ENCODE measurements around the gene CPNE6. TPM values are rescaled to one million over a fixed set of nuclear protein-coding genes. Genes with fewer than 3 reads are reported as not detected.

Gene CPNE6
- total and polyA plus RNA-seq, 2 of the 8 experiments (the other 6 are each of a cell fraction or from before 2014, with no cell fraction given), result 0.05 TPM; not detected in 1

GRCh38 chr14:24064091-24064795 lies 7.1 kb upstream of the CPNE6 start:
- Histone ChIP-seq H3K9me3 (ENCODE audit: insufficient read depth in 2 of 2, low read depth in 1 of 2, low read length in 1 of 2) (no peaks in the 10 kb centered on the region), H4K20me1 (replicated peaks in 1 of 2; ENCODE audit: control insufficient read depth in 1 of 2, insufficient read depth in 2 of 2, low read length in 2 of 2) (no peaks in the 10 kb centered on the region), H3K4me1 (replicated peaks in 1 of 4; ENCODE audit: control insufficient read depth in 3 of 4, insufficient read depth in 4 of 4, low read length in 3 of 4) (no peaks in the 10 kb centered on the region), H4K8ac (ENCODE audit: extremely low read depth, insufficient read depth, low read length) (no peak overlapping the region; the same call in 1 of the 2 replicates), H4K91ac (replicated peaks; ENCODE audit: insufficient read length, low read length) (no peak overlapping the region), H3K18ac (ENCODE audit: extremely low read depth, low read length) (no peak overlapping the region), H2BK20ac (ENCODE audit: low read length) (no peak overlapping the region), H3K9ac (replicated peaks in 1 of 4; ENCODE audit: extremely low read depth in 1 of 4, low read depth in 3 of 4, low read length in 3 of 4) (no peak overlapping the region), H3K56ac (replicated peaks; ENCODE audit: insufficient read length, low read depth, low read length) (no peak overlapping the region), H3K23me2 (ENCODE audit: low read depth, low read length) (no peaks in the 10 kb centered on the region), H2BK15ac (ENCODE audit: low read length) (no peak overlapping the region), H3K79me2 (ENCODE audit: control insufficient read depth in 1 of 2, insufficient read depth in 2 of 2, low read length in 2 of 2) (no peaks in the 10 kb centered on the region), H3K23ac (ENCODE audit: insufficient read length) (no peak overlapping the region), H2AFZ (ENCODE audit: low read length) (no peak overlapping the region), H2BK5ac (ENCODE audit: low read depth, low read length) (no peak overlapping the region), H2BK12ac (ENCODE audit: low read depth, low read length) (no peak overlapping the region), H3K27me3 (replicated peaks in 1 of 4; ENCODE audit: control insufficient read depth in 3 of 4, extremely low read depth in 1 of 4, insufficient read depth in 3 of 4, low read length in 3 of 4) (no peaks in the 10 kb centered on the region; a peak in 1 of 7 replicates), H3K4me2 (ENCODE audit: insufficient read depth in 1 of 2, low read depth in 2 of 2, low read length in 2 of 2) (no peak overlapping the region), H2AK5ac (ENCODE audit: low read depth, low read length) (no peak overlapping the region), H3K79me1 (ENCODE audit: low read depth, low read length) (no peaks in the 10 kb centered on the region), H2BK120ac (replicated peaks; ENCODE audit: low read depth, low read length) (no peak overlapping the region), H4K5ac (ENCODE audit: insufficient read length, low read depth, low read length) (no peak overlapping the region), H3K36me3 (ENCODE audit: control insufficient read depth in 2 of 4, insufficient read depth in 4 of 4, low read length in 3 of 4) (no peaks in the 10 kb centered on the region), H3K14ac (ENCODE audit: insufficient read length) (no peak overlapping the region), H3K27ac (ENCODE audit: low read depth, low read length) (no peak overlapping the region), H3K4ac (replicated peaks; ENCODE audit: insufficient read length, low read depth, low read length) (no peak overlapping the region), H3K4me3 (ENCODE audit: extremely low read depth in 1 of 4, insufficient read depth in 2 of 4, low read depth in 3 of 4, low read length in 4 of 4) (no peak overlapping the region)
- no peak for FAIRE-seq
- POLR2A ChIA-PET (ENCODE audit: partially characterized antibody), result interaction anchor here (1.1 to 27.2 kb wide), 4 partner anchors 10 to 35 kb away, joined by 3 to 626 read pairs (median 20); partner anchors contain the start of genes CARMIL3 and PCK2
- CTCF ChIA-PET (ENCODE audit: partially characterized antibody), result interaction anchor here (0.7 to 23.8 kb wide), 8 partner anchors 8 to 243 kb away, joined by 3 to 316 read pairs (median 6); partner anchors contain the start of genes CARMIL3, CIDEB and PCK2
- no peak for DNase-seq (ENCODE audit: low read depth in 1 of 2, low spot score in 2 of 2)
- 89% methylated on average over 3 of the region's 7 CpGs; no CpG with 5 or more reads in 1 of the 2 experiments for WGBS, 2 experiments (ENCODE audit: extremely low coverage in 1 of 2, insufficient coverage in 1 of 2, insufficient read length in 1 of 2, insufficient replicate concordance in 2 of 2, low coverage in 1 of 2, low lambda C conversion rate in 2 of 2, missing lambda C conversion rate in 1 of 2)
- TF ChIP-seq ASH2L (IDR thresholded peaks at IDR 0.05; ENCODE audit: low read length) (no peak), TCF12 (IDR thresholded peaks at IDR 0.05; ENCODE audit: low read depth, low read length) (no peak), ATF2 (IDR thresholded peaks at IDR 0.05; ENCODE audit: low read length) (no peak), POLR2AphosphoS5 (IDR thresholded peaks at IDR 0.05; ENCODE audit: low read depth, low read length) (no peak), BACH1 (IDR thresholded peaks at IDR 0.05; ENCODE audit: low read length) (no peak), ATF3 (IDR thresholded peaks at IDR 0.05; ENCODE audit: insufficient read depth, low read depth, low read length) (no peak), YY1 (IDR thresholded peaks at IDR 0.05; ENCODE audit: low read depth, low read length) (no peak), SUZ12 (IDR thresholded peaks at IDR 0.05; ENCODE audit: low read length) (no peak), CEBPB (IDR thresholded peaks at IDR 0.05; ENCODE audit: low read depth, low read length) (no peak), FOSL1 (IDR thresholded peaks at IDR 0.05; ENCODE audit: insufficient read depth, low read depth, low read length) (no peak), TAF1 (IDR thresholded peaks at IDR 0.05; ENCODE audit: low read depth, low read length) (no peak)

Data from H1 (cell line).